HCT116 (cell line): Measurements from ENCODE around the gene MS4A3. TPM values are rescaled to one million over a fixed set of nuclear protein-coding genes. Genes with fewer than 3 reads are reported as not detected.
"Not testable (repeated sequence)": the region's sequence is repeated elsewhere in the genome, so short reads cannot be mapped to it uniquely, and the experiment has no call there.

Experiments
- ATAC-seq: fragments of 200-7000 bp; cut with Tn5 transposase; 2 replicates; pipeline ENCODE4 v1.9.1; 2020; ENCODE audit warnings: mild to moderate bottlenecking, moderate library complexity
- BruUV-seq: library from RNA; stranded (reverse); fragments of 400-500 nt; replicated peaks from 2 replicates; lab custom pipeline; 2021; lab: Mats Ljungman, UMichigan
- CTCF ChIA-PET: fragments of 300-600 bp; sonication (Branson Sonifier 250); formaldehyde crosslinking; loops from one replicate; lab custom pipeline; 2021; ENCODE audit warnings: antibody characterized with exemption; lab: Charles Lee
- POLR2A ChIA-PET: fragments of 300-600, 350-600 bp; sonication (Branson Sonifier 250); formaldehyde crosslinking; loops from one replicate; lab custom pipeline; 2021; ENCODE audit warnings: antibody characterized with exemption; lab: Charles Lee
- RAD21 ChIA-PET, 2 experiments: fragments of 300-600 bp; sonication (Branson Sonifier 250); formaldehyde crosslinking; loops; one replicate each; lab custom pipeline; 2023; ENCODE audit warnings: low total read pairs in 2 of 2; ENCODE audit not compliant: uncharacterized antibody in 2 of 2, unreplicated experiment in 2 of 2, low non-redundant PET in 1 of 2; lab: Charles Lee
- DNase-seq: peaks from one replicate; pipeline ENCODE4 v3.0.0-alpha.2; 2010; ENCODE audit warnings: low read depth, low spot score
- H2AFZ ChIP-seq: fragments of 200-600 bp; shearing (Covaris generic), sonication (generic); 2 replicates; pipeline ENCODE4 v1.6.1; 2017; ENCODE audit warnings: low read depth, mixed run types, mixed read lengths, antibody characterized with exemption, low read length; ENCODE audit not compliant: poor library complexity, severe bottlenecking
- H3K27ac ChIP-seq: 2 replicates; pipeline ENCODE4 v1.5.1; 2012; ENCODE audit warnings: low read depth, low read length
- H3K27me3 ChIP-seq: fragments of 200-600 bp; sonication (generic); 2 replicates; pipeline ENCODE4 v1.6.1; 2016; ENCODE audit warnings: mixed run types, low read length, mixed read lengths; ENCODE audit not compliant: insufficient read depth
- H3K36me3 ChIP-seq, 2 experiments: fragments of 200-500 bp in 1 of 2; fragments of 200-600 bp in 1 of 2; sonication (Bioruptor generic) in 1 of 2; sonication (generic) in 1 of 2; 2 replicates each; pipeline versions ENCODE4 v1.5.1 to v1.6.1; 2014 to 2016; ENCODE audit warnings: low read length in 2 of 2, inconsistent platforms in 1 of 2, mixed read lengths in 1 of 2, mixed run types in 1 of 2; ENCODE audit not compliant: insufficient read depth in 2 of 2, control insufficient read depth in 1 of 2
- H3K4me1 ChIP-seq, 2 experiments: fragments of 200-600 bp in 1 of 2; sonication (generic) in 1 of 2; 2 replicates each; pipeline versions ENCODE4 v1.5.1 to v1.6.1; 2012 to 2017; ENCODE audit warnings: low read length in 2 of 2, inconsistent platforms in 1 of 2, mild to moderate bottlenecking in 1 of 2, mixed read lengths in 1 of 2, mixed run types in 1 of 2, moderate library complexity in 1 of 2; ENCODE audit not compliant: insufficient read depth in 2 of 2, control insufficient read depth in 1 of 2
- H3K4me2 ChIP-seq: fragments of 200-600 bp; sonication (generic); 2 replicates; pipeline ENCODE4 v1.6.1; 2017; ENCODE audit warnings: mixed run types, low read length, mixed read lengths
- H3K4me3 ChIP-seq, 2 experiments: fragments of 200-600 bp in 1 of 2; sonication (generic) in 1 of 2; replicated peaks in 1 of 2; 2 replicates each; pipeline ENCODE4 v1.5.1; 2011 to 2016; ENCODE audit warnings: low read length in 2 of 2, control low read depth in 1 of 2, low read depth in 1 of 2, mild to moderate bottlenecking in 1 of 2, mixed read lengths in 1 of 2, mixed run types in 1 of 2
- H3K79me2 ChIP-seq: fragments of 200-600 bp; sonication (generic); 2 replicates; pipeline ENCODE4 v1.6.1; 2017; ENCODE audit warnings: mild to moderate bottlenecking, mixed run types, low read length, moderate library complexity, mixed read lengths; ENCODE audit not compliant: insufficient read depth
- H3K9ac ChIP-seq: fragments of 200-600 bp; sonication (generic); 2 replicates; pipeline ENCODE4 v1.6.1; 2016; ENCODE audit warnings: low read length, mixed read lengths
- H3K9me2 ChIP-seq: fragments of 200-600 bp; sonication (generic), shearing (Covaris generic); 2 replicates; pipeline ENCODE4 v1.6.1; 2017; ENCODE audit warnings: mixed run types, mild to moderate bottlenecking, moderate library complexity; ENCODE audit not compliant: insufficient read depth
- H3K9me3 ChIP-seq, 2 experiments: fragments of 200-500 bp in 1 of 2; fragments of 200-600 bp in 1 of 2; sonication (Bioruptor generic) in 1 of 2; sonication (generic) in 1 of 2; 2 replicates each; pipeline ENCODE4 v1.6.1; 2014 to 2017; ENCODE audit warnings: low read length in 2 of 2, mixed read lengths in 2 of 2, inconsistent platforms in 1 of 2, low read depth in 1 of 2, mild to moderate bottlenecking in 1 of 2, mixed run types in 1 of 2, moderate library complexity in 1 of 2; ENCODE audit not compliant: control insufficient read depth in 1 of 2, insufficient read depth in 1 of 2
- H4K20me1 ChIP-seq: fragments of 200-600 bp; sonication (generic), shearing (Covaris generic); 2 replicates; pipeline ENCODE4 v1.6.1; 2017; ENCODE audit warnings: mixed run types, mild to moderate bottlenecking, moderate library complexity; ENCODE audit not compliant: insufficient read depth
- CBX3 ChIP-seq: IDR thresholded peaks from 2 replicates; pipeline ENCODE4 v1.6.1; 2012; ENCODE audit warnings: low read depth
- EGR1 ChIP-seq: IDR thresholded peaks from 2 replicates; pipeline ENCODE4 v1.6.1; 2012; ENCODE audit warnings: low read depth
- ELF1 ChIP-seq: IDR thresholded peaks from 2 replicates; pipeline ENCODE4 v1.6.1; 2012; ENCODE audit warnings: low read depth, borderline replicate concordance
- EZH2phosphoT487 ChIP-seq: fragments of 200-600 bp; IDR thresholded peaks from 2 replicates; pipeline ENCODE4 v1.6.1; 2018; ENCODE audit warnings: antibody characterized with exemption, borderline replicate concordance
- FOSL1 ChIP-seq: IDR thresholded peaks from 2 replicates; pipeline ENCODE4 v1.6.1; 2012; ENCODE audit warnings: low read depth
- POLR2A ChIP-seq: IDR thresholded peaks from 2 replicates; pipeline ENCODE4 v1.7.0; 2011; ENCODE audit warnings: borderline replicate concordance; ENCODE audit not compliant: insufficient read depth, insufficient read length; ENCODE audit errors: extremely low read depth
- intact Hi-C: fragments of 100-400 bp; cut with micrococcal nuclease; formaldehyde crosslinking; loops from 2 replicates; pipeline ENCODE4 v1.10.0; 2022
- total RNA-seq: library from RNA; stranded (reverse); gene quantifications from one replicate; pipeline ENCODE4 v1.2.1, GENCODE V29; 2021; ENCODE audit not compliant: unreplicated experiment
- TF ChIP-seq, protein P1 (sequence below): IDR thresholded peaks from 2 replicates; pipeline ENCODE4 v1.6.1; 2011; ENCODE audit warnings: mild to moderate bottlenecking, low read length, moderate library complexity; ENCODE audit not compliant: insufficient replicate concordance; ENCODE audit errors: extremely low read depth

Gene MS4A3
- total RNA-seq, 1 experiment from 2014 or later: not detected

DNA sequence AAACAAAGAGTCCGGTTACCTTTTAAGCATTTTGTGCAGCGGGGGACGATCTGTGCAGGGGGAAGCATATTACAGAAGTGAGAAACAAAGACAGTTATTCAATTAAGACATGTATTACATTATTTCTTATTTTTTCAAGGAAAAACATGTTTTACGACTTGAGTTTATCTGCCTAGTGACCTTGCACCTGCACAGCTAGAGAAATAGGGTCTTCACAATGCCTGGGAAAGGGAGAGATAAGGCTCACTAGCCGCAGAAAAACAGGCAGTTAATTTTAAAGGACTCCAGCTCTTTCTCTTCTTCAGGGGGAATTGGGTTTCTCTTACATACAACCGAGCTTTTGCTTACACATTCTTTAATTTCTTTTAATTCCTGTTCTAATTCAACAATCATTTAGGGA, 15.2 kb downstream of the MS4A3 start:
- H3K4me3 ChIP-seq, ATAC-seq, H2AFZ ChIP-seq, RAD21 ChIA-PET, H3K36me3 ChIP-seq, H3K27me3 ChIP-seq, H3K4me1 ChIP-seq, H3K9me2 ChIP-seq, DNase-seq, BruUV-seq, H3K9me3 ChIP-seq, H4K20me1 ChIP-seq, H3K79me2 ChIP-seq, H3K4me2 ChIP-seq, intact Hi-C loops, H3K27ac ChIP-seq, CTCF ChIA-PET, H3K9ac ChIP-seq: not testable (repeated sequence)
- POLR2A ChIA-PET: interaction anchor here (0.6 kb wide), 1 partner anchor 1803 kb away, joined by 5 read pairs; no protein-coding TSS in a partner anchor

DNA sequence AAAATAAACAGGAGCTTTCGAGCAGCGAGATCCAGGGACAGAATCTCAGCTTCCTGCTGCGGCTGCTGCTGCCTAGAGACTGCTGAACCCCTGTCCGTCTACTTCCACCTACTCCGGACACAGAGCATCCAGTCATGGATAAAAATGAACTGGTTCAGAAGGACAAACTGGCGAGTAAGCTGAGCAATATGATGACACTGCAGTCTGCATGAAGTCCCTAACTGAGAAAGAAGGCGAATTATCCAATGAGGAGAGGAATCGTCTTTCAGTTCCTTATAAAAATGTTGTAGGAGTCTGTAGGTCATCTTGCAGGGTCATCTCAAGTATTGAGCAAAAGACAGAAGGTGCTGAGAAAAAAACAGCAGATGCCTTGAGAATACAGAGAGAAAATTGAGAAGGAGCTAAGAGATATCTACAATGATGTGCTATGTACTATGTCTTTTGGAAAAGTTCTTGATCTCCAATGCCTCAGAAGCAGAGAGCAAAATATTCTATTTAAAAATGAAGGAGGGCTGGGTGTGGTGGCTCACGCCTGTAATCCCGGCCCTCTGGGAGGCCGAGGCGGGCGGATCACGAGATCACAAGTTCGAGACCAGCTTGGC, 20.9 kb downstream of the MS4A3 start:
- Histone ChIP-seq H3K79me2 (no peaks in the 10 kb centered on the region), H3K4me2 (no peak overlapping the region), H4K20me1 (no peaks in the 10 kb centered on the region), H3K9me2 (no peaks in the 10 kb centered on the region), H3K9ac (no peak overlapping the region), H2AFZ (no peak overlapping the region), H3K9me3 (no peaks in the 10 kb centered on the region), H3K36me3 (no peaks in the 10 kb centered on the region), H3K4me3 (no peak overlapping the region), H3K4me1 (no peaks in the 10 kb centered on the region), H3K27ac (no peak overlapping the region), H3K27me3 (no peaks in the 10 kb centered on the region)
- ChIA-PET RAD21 (no interaction called here), POLR2A (no interaction called here), CTCF (no interaction called here)
- intact Hi-C loops: no loop called here
- BruUV-seq: no TSS peak
- no peak for TF ChIP-seq EZH2phosphoT487
- no peak for TF ChIP-seq POLR2A
- TF ChIP-seq, protein P1, sequence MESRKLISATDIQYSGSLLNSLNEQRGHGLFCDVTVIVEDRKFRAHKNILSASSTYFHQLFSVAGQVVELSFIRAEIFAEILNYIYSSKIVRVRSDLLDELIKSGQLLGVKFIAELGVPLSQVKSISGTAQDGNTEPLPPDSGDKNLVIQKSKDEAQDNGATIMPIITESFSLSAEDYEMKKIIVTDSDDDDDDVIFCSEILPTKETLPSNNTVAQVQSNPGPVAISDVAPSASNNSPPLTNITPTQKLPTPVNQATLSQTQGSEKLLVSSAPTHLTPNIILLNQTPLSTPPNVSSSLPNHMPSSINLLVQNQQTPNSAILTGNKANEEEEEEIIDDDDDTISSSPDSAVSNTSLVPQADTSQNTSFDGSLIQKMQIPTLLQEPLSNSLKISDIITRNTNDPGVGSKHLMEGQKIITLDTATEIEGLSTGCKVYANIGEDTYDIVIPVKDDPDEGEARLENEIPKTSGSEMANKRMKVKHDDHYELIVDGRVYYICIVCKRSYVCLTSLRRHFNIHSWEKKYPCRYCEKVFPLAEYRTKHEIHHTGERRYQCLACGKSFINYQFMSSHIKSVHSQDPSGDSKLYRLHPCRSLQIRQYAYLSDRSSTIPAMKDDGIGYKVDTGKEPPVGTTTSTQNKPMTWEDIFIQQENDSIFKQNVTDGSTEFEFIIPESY: no peak
- no peak for TF ChIP-seq ELF1
- no peak for TF ChIP-seq FOSL1
- no peak for TF ChIP-seq EGR1
- TF ChIP-seq CBX3: no peak
- no peak for ATAC-seq
- DNase-seq: no peak
